CD14-positive monocyte (primary cell): ENCODE measurements around the gene PRR36. TPM values are rescaled to one million over a fixed set of nuclear protein-coding genes. Genes with fewer than 3 reads are reported as not detected.

Experiments
- DNase-seq, 3 donors: peaks; one replicate each; pipeline ENCODE4 v3.0.0-alpha.2; 2011 to 2022
- H2AFZ ChIP-seq: 2 replicates; pipeline ENCODE4 v1.6.0; 2012; ENCODE audit warnings: mild to moderate bottlenecking, low read depth, low read length, inconsistent platforms; ENCODE audit not compliant: insufficient read depth, poor library complexity, severe bottlenecking
- H3K27ac ChIP-seq, 2 donors: 1 replicate in 1 of 2; 2 replicates in 1 of 2; pipeline ENCODE4 v1.5.1; 2012 to 2013; ENCODE audit warnings: low read length in 2 of 2, control low read depth in 1 of 2, inconsistent platforms in 1 of 2, low read depth in 1 of 2, mild to moderate bottlenecking in 1 of 2
- H3K27me3 ChIP-seq, 2 donors: one replicate each; pipeline versions ENCODE4 v1.6.0 to v1.6.1; 2011 to 2013; ENCODE audit warnings: low read length in 2 of 2; ENCODE audit not compliant: control insufficient read depth in 2 of 2, insufficient read depth in 2 of 2
- H3K36me3 ChIP-seq, 2 donors: replicated peaks in 1 of 2; 1 replicate in 1 of 2; 2 replicates in 1 of 2; pipeline versions ENCODE4 v1.5.1 to v1.6.1; 2012 to 2013; ENCODE audit warnings: low read length in 2 of 2, control low read depth in 1 of 2, inconsistent platforms in 1 of 2, mild to moderate bottlenecking in 1 of 2; ENCODE audit not compliant: insufficient read depth in 2 of 2, control insufficient read depth in 1 of 2
- H3K4me1 ChIP-seq, 2 donors: 1 replicate in 1 of 2; 2 replicates in 1 of 2; pipeline versions ENCODE4 v1.5.1 to v1.6.1; 2012 to 2013; ENCODE audit warnings: low read length in 2 of 2, control low read depth in 1 of 2, inconsistent platforms in 1 of 2, mild to moderate bottlenecking in 1 of 2, moderate library complexity in 1 of 2; ENCODE audit not compliant: insufficient read depth in 2 of 2, control insufficient read depth in 1 of 2
- H3K4me2 ChIP-seq: replicated peaks from 2 replicates; pipeline ENCODE3; 2012; ENCODE audit warnings: low read length, moderate library complexity, mild to moderate bottlenecking; ENCODE audit not compliant: poor library complexity, severe bottlenecking; ENCODE audit errors: extremely low read depth
- H3K4me3 ChIP-seq, 3 experiments: fragments of 200-600 bp in 1 of 3; sonication (generic) in 1 of 3; replicated peaks in 1 of 3; 1 replicate in 2 of 3; 2 replicates in 1 of 3; pipeline ENCODE4 v1.5.1; 2011 to 2013; ENCODE audit warnings: low read length in 3 of 3, mild to moderate bottlenecking in 3 of 3, control low read depth in 2 of 3, low read depth in 2 of 3, inconsistent platforms in 1 of 3, moderate library complexity in 1 of 3
- H3K79me2 ChIP-seq: 2 replicates; pipeline ENCODE4 v1.6.0; 2012; ENCODE audit warnings: mild to moderate bottlenecking, control low read depth, inconsistent platforms, low read length, moderate library complexity; ENCODE audit not compliant: insufficient read depth
- H3K9ac ChIP-seq: 2 replicates; pipeline ENCODE4 v1.6.0; 2017; ENCODE audit warnings: low read length, mild to moderate bottlenecking; ENCODE audit not compliant: insufficient read depth, poor library complexity, severe bottlenecking
- H3K9me3 ChIP-seq, 2 donors: replicated peaks in 1 of 2; 1 replicate in 1 of 2; 2 replicates in 1 of 2; pipeline versions ENCODE4 v1.5.1 to v1.6.1; 2012 to 2013; ENCODE audit warnings: low read length in 2 of 2, control low read depth in 1 of 2; ENCODE audit not compliant: control insufficient read depth in 1 of 2, insufficient read depth in 1 of 2
- H4K20me1 ChIP-seq: 2 replicates; pipeline ENCODE4 v1.6.0; 2012; ENCODE audit warnings: mild to moderate bottlenecking, low read length, control low read depth, moderate library complexity; ENCODE audit not compliant: insufficient read depth
- H3K27ac Mint-ChIP-seq, 7 donors: one replicate each; pipeline ENCODE4 v1.8.0; 2020; ENCODE audit warnings: mild to moderate bottlenecking in 7 of 7, mixed read lengths in 7 of 7, moderate library complexity in 6 of 7, inconsistent platforms in 2 of 7
- H3K27me3 Mint-ChIP-seq, 3 donors: one replicate each; pipeline ENCODE4 v1.8.0; 2021 to 2022; ENCODE audit warnings: low read depth in 3 of 3, mild to moderate bottlenecking in 3 of 3, mixed read lengths in 3 of 3, moderate library complexity in 3 of 3, inconsistent platforms in 1 of 3
- H3K36me3 Mint-ChIP-seq, 2 donors: one replicate each; pipeline ENCODE4 v1.8.0; 2020; ENCODE audit warnings: mixed read lengths in 2 of 2, inconsistent platforms in 1 of 2, mild to moderate bottlenecking in 1 of 2
- H3K4me1 Mint-ChIP-seq: one replicate; pipeline ENCODE4 v1.8.0; 2020; ENCODE audit warnings: mild to moderate bottlenecking, mixed read lengths
- H3K4me3 Mint-ChIP-seq, 2 donors: one replicate each; pipeline ENCODE4 v1.8.0; 2020; ENCODE audit warnings: mild to moderate bottlenecking in 2 of 2, mixed read lengths in 2 of 2, moderate library complexity in 1 of 2
- H3K9me3 Mint-ChIP-seq, 7 donors: one replicate each; pipeline ENCODE4 v1.8.0; 2020 to 2022; ENCODE audit warnings: mixed read lengths in 7 of 7, mild to moderate bottlenecking in 6 of 7, moderate library complexity in 6 of 7, inconsistent platforms in 2 of 7
- CTCF ChIP-seq: fragments of 200-600 bp; IDR thresholded peaks from one replicate; pipeline ENCODE4 v1.8.0; 2022; ENCODE audit warnings: antibody characterized with exemption, mild to moderate bottlenecking
- WGBS: methylation state at CpG from one replicate; pipeline ENCODE4 v1.1.5; 2013; ENCODE audit warnings: missing lambda C conversion rate; ENCODE audit not compliant: insufficient coverage; 5-methylcytosine and 5-hydroxymethylcytosine counted together
- intact Hi-C, 2 donors: fragments of 100-400 bp; cut with micrococcal nuclease; formaldehyde crosslinking; loops; one replicate each; pipeline versions ENCODE4 v1.15.0 to v1.15.1; 2023
- polyA plus RNA-seq, 3 donors: library from polyadenylated mRNA; depleted of rRNA in 1 of 3; unstranded in 2 of 3; stranded (reverse) in 1 of 3; fragments of 300-500 nt in 2 of 3; fragments of >200 nt in 1 of 3; fragmentation: Illumina TruSeq in 2 of 3; gene quantifications; 1 replicate in 2 of 3; 2 replicates in 1 of 3; pipeline ENCODE4 v1.2.3, GENCODE V29; 2012 to 2021

The PRR36 gene
- polyA plus RNA-seq, 3 donors, result not detected

GRCh38 chr19:7856679-7857663, 17.2 kb downstream of the PRR36 start:
- no peaks in the 10 kb centered on the region for H3K79me2 ChIP-seq
- intact Hi-C loops, result no loop called here
- H3K27me3 Mint-ChIP-seq, result peaks cover 18 to 23% (median 23%) of the 10 kb centered on the region in 3 donors
- H3K36me3 Mint-ChIP-seq, result peaks cover 7 to 15% of the 10 kb centered on the region in 2 donors
- no peak for DNase-seq
- 98% methylated on average over 15 of the region's 38 CpGs for WGBS
- H2AFZ ChIP-seq, result no peak overlapping the region
- no peaks in the 10 kb centered on the region for H4K20me1 ChIP-seq
- no peak for TF ChIP-seq CTCF
- H3K9me3 Mint-ChIP-seq, result peaks cover 0 to 11% (median 0%) of the 10 kb centered on the region in 7 donors
- H3K27me3 ChIP-seq, result peaks cover 8 to 19% of the 10 kb centered on the region in 2 donors
- H3K27ac ChIP-seq, result no peak overlapping the region
- no peaks in the 10 kb centered on the region for H3K9me3 ChIP-seq
- no peak overlapping the region for H3K4me3 ChIP-seq
- peaks cover 7% of the 10 kb centered on the region for H3K4me1 Mint-ChIP-seq
- peaks cover 12 to 17% of the 10 kb centered on the region in 2 donors for H3K4me1 ChIP-seq
- no peak overlapping the region for H3K4me3 Mint-ChIP-seq
- no peak overlapping the region for H3K27ac Mint-ChIP-seq
- H3K36me3 ChIP-seq, result no peaks in the 10 kb centered on the region
- no peak overlapping the region for H3K4me2 ChIP-seq
- H3K9ac ChIP-seq, result no peak overlapping the region

GRCh38 chr19:7856109-7856591, 18.0 kb downstream of the PRR36 start:
- no peak overlapping the region for H3K27ac ChIP-seq
- no peak overlapping the region for H3K4me3 Mint-ChIP-seq
- H3K4me2 ChIP-seq, result no peak overlapping the region
- peaks cover 0 to 4% (median 0%) of the 10 kb centered on the region in 7 donors for H3K9me3 Mint-ChIP-seq
- H3K9ac ChIP-seq, result no peak overlapping the region
- no peak for DNase-seq
- H4K20me1 ChIP-seq, result no peaks in the 10 kb centered on the region
- H3K4me3 ChIP-seq, result no peak overlapping the region
- H3K9me3 ChIP-seq, result no peaks in the 10 kb centered on the region
- intact Hi-C loops, result no loop called here
- WGBS, result 91% methylated on average over 4 of the region's 16 CpGs
- TF ChIP-seq CTCF, result no peak
- H3K36me3 ChIP-seq, result no peaks in the 10 kb centered on the region
- peaks cover 4 to 9% of the 10 kb centered on the region in 2 donors for H3K4me1 ChIP-seq
- H3K4me1 Mint-ChIP-seq, result peaks cover 4% of the 10 kb centered on the region
- H3K27me3 Mint-ChIP-seq, result peaks cover 10 to 15% (median 14%) of the 10 kb centered on the region in 3 donors
- no peaks in the 10 kb centered on the region for H3K79me2 ChIP-seq
- peaks cover 0 to 10% of the 10 kb centered on the region in 2 donors for H3K27me3 ChIP-seq
- peak overlapping the region in 1 of 7 donors; percentile 42 for H3K27ac Mint-ChIP-seq
- H3K36me3 Mint-ChIP-seq, result peaks cover 9 to 10% of the 10 kb centered on the region in 2 donors
- no peak overlapping the region for H2AFZ ChIP-seq
